HG03565 (cell line): ENCODE measurements around the gene HOXB4.

Experiments used
- ATAC-seq: cut with Tn5 transposase; IDR thresholded peaks from one replicate; pipeline ENCODE4 v1.9.1; 2021; ENCODE audit warnings: mild to moderate bottlenecking, moderate library complexity; ENCODE audit not compliant: unreplicated experiment

The HOXB4 gene

DNA sequence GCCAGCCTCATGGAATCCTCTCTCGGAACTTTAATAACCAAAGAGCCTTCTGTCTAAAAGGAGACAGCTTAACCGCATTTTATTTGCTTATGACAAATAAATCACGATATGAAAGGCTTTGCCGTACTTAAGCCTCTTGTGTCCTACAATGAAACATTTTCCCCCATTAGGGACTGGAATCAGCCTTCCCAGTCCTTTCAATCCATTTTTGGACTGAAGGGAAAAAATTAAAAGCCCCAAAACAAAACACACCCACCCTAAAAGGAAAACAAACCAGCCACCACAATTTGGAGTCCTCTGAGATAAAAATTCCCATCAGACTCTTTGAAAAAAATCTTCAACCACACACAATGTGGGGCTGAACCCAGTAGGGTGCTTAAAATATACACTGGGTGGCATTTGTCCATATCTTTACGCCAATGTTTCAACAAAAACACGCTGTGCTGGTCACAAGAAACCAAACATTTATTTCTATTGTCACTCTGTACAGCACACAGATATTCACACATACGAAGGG is 3.0 kb downstream of the HOXB4 start:
- no peak for ATAC-seq

DNA sequence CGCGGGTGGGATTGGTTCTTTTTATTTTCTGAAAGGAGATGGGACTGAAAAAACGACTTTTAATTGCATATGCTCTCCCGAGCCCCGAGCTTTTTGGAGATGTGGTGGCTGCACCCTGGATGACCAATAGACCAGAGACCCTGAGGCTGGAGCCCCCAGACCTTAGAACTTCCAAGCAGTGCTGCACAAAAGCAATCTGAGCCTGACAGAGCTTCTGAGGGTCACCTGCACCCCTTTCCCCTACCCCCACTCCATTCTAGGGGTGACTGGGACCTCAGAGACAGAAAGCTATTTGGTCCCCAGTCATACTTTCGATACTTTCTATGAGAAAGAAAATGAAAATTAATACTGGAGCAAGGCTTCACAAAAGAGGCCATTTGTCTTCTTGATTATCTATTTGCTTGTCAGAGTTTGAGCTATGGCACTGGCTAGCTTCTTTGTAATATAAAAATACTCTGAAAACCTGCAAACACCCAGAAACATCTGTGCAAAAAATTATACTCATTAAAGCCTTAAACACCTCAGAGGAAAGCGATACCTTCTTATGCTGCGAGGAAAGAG is 3.6 kb downstream of the HOXB4 start:
- ATAC-seq = no peak

DNA sequence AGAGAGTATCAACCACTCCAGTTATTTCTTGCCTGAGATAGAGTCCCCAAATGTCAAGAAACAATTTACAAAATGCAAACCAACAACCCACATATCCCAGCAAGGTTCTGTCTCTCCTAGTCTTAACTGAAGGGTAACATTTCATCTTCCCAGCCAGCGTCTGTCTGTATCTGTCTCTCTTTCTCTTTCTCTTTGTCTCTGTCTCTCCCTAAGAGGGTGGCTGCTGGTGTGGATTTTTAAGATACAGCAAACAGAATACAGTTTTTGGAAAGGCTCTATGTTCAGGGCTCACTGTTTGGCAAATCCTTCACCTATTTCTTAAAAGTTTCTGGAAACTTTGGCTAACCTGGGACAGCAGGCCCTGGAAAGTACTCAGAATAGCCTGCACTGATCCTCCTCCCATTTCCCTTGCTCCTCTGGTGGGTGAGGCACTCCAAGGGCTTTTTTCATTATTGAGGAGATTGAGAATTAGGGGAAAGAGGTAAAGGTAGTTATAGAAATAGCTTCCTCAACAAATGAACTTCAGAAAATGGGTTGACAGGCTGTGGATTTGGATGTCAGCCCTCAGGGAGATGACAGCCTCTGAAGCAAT is 6.2 kb downstream of the HOXB4 start:
- ATAC-seq = no peak

DNA sequence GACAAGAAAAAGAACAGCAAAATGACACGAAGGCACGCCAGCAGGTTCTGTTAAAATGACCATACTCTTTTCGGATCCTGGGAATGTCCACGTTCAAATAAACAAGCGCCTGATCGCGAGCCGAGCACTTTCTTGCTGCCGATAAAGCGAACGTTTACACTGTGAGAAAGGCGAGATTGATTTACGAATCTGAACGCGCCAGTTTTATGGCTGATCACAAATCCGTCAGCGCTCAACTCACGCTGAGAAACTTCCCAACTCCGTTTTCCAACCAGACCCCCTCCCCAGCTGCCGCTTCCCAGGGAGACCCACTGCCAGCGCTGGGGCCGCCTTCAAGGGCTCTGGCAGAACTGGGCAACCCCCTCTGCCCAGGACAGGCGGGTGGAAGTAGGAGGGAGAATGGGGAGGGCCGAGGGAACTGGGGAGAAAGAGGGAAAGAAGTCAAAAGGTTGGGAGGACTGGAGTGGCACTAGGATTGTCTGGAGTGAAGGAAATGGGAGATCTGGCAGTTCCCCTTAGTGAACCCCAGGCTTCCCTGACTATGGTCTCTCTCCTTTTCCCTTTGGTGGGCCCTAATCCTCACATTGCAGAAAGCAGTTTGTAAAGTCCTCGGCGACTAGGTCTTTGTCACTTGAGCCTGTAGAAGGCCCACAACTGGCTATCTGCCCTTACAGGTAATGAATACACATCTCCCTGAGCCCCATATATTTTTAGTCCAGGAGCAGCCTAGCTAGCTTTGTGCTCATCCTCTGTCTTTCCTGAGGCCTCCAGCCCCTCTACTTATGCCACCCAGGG is 6.9 kb downstream of the HOXB4 start:
- no peak for ATAC-seq

DNA sequence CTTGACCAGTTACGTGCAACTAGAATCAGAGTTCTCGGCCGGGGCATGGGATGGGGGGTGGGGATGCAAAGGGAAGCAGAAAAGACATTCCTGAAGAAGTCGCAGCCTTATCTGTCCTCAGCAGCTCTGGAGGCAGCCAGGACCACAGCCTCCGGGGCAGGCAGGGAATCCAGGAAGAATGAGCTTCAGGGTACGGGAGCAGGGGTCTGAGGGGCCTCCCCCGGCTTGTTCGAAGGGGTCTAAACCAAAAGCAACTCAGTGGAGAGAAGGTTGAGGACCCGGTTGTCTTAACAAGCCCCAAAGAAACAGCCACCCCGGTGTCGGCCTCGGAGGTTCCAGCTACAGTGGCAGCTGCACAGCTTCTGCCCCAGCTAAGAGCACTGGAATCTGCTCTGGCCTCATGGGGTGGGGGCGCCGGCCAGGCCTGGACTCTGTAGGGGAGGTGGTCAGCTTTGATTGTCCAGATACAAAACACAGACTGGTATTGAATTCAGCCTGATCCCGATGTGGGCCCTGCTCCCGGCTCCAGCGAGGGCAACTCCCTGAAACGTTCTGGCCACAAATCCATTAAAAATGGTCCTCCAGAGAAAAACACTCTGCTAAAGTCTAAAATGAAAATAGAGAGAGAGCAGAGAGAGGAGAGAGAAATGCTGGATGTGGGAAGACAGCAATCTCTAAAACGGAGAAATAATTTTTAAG is 7.7 kb downstream of the HOXB4 start:
- no peak for ATAC-seq

DNA sequence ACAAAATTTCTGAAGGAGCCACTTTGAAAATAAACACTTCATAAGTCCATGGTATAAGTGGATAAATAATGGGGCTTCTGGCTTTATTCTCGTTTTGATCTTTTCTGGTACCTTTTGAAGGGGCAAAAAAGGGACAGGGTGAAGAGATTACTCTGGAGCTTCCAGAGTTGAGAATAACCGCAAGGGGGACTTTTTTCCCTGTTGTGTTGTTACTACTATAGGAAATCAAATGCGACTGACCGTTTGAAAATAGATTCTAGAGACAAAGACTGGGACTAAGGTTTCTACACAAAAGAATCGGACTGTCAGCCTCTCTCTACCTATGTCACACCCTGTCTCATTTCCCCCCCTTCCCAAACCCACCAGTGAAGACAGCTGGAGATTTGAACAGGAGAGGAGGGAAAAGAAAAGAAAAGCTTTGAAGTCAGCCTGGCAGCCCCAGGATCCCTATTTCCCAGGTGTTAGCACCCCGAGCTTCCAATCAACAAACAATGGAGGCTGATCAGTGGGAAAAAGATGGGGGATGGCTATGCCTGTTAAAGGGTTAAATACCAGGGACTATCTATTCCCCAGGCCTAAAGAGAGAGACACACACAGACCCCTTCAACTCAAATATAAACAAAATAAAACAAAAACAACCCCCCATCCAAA is 8.4 kb downstream of the HOXB4 start:
- ATAC-seq = no peak

DNA sequence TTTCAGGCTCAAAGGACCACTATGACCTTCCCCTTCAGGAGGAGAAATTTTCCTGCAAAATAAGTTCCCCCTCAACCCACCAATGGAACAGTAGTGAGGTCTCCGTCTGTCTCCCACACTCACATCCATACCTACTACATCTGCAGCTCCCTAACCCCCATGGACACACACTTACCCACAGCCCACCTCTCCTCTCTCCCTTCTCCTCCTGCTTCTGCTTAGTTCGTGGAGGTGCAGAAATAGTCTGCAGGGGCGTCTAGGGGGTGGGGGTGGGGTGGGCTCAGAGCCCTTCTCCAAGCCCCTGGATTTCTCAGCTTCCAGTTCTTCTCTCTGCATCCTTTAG is 8.9 kb downstream of the HOXB4 start:
- no peak for ATAC-seq

DNA sequence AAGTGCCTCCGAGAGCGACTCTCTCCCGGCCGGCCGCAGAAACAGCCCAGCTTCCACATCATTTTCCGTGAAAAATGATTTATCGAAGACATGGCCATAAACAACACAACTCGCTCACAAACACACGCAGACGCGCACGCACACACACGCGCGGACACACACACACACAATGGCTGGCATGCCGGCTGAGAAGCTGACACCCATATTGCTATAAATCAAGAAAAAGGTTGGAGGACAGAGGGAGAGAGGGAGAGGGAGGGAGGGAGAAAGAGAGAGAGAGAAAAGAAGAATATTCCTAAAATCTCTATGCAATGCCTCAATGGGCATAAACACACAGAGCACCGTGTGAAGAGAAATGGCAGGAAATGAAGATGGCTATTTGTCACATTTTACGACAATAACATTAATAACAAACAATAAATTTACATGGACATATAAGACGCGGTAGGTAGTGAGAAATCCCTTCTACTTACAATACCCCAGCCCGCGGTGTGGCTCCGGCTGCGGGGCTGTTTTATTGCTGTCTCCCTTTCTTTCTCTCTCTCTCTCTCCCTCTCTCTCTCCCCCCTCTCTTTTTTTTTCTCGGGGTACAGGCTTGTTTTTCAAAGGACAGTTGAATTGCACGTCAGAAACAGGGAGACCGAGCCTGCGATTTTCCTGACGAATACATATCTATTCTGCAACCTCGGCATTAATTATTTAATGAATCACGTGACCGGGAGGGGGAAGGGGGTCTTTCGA is 9.5 kb downstream of the HOXB4 start:
- ATAC-seq = no peak

DNA sequence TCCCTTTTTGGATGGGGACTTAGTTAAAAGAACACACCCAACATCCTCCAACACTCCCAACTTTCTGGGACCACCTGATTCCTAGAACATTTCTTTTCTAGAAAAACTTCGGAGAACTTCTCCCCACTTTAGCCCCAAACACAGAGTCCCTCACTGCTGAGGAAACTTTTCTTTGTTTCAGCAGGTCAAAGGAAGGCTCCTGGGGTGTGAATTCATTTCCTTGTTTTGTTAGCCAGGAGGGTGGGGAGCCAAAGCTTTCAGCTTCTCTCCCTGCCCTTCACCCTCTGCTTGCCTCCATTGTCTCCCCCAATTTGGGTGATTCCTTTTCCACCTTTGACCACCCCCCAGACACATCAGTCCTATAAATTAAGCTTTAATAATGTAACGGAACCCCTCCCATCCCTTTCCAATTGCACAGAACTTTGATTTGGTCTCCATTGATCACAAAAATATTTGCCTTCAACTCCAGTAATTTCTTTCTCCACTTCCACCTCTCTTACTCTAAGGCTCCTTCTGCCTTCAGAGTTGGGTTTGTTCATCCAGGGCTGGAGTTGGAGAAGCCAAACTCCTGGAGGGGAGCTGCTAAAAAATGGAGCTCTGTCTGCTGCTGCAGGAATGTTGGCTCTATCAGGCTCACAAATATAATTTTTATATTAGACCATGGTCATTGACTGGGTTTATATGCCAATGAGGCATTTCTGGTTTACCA is 10.3 kb downstream of the HOXB4 start:
- no peak for ATAC-seq

DNA sequence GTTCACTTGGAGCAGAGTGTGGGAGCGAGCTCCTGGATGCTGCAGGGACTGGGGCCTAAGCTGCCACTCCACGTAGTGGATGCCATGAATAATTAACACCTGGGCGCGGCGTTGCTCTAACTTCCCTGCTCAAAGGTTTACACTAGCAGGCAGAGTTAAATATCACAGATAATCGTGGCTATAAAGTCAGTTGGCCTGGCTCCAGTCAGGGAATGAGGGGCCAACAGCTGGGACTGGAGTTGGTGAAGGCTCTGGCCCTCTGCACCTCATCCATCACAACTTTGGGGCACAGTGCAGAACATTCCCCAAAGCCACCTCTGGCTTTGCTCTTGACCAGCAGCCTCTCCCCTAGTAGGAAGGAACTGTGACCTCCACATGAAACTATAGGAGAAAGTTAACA is 10.9 kb downstream of the HOXB4 start:
- ATAC-seq = no peak

DNA sequence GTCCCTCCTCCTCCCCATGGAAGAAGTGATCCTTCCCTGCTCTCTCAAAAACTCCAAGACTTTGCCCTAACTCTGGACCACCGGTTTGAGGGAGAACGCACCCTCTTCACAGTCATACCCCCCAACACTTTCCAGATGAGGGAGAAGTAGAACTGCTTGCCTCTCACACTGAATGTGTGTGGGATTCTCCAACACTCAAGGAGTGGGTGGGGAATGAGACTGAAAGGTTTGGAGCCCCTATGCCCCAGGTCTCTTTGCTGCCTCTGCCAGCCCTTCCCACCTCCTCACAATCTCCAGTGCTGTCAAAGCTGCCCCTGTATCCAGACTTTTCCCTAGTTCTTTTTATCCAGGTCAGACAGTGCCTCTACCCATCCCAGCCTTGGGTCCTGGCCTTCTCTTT is 11.4 kb downstream of the HOXB4 start:
- ATAC-seq = no peak

DNA sequence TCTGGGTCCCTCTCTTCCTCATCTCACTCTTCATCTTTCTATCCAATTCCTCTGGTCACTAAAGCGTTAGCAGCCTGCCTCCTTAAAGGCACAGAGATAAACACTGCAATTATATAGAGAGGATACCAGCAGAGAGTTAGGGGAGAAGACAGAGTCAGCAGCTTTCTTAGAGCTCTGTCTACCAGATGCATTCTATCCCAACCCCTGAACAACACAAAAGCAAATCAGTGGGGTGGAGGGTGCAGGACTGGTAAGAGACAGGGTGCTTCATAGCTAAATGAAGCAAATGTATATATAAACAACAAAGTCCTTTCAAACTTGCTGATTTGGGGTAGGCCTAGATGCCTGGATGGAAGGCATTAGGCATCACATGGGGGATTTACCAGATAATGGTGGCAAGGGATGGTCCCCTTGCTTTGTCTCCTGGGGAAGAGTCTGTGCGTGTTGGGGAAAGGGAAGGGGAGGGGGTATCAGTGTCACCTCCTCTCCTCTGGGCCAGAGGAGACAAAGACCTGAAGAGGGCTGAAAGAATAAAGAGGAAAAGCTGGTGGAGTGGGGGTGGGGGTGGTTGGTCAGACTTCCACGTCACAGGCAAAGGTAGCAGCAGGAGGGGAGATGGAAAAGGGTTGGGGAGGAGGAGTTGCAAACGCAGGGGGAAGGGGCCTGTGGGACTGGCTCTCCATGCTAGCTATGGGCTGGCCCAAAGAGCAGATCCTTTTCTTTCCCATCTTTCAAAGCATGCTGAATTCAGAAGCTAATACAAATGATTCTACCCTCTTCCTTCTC is 12.0 kb downstream of the HOXB4 start:
- no peak for ATAC-seq

DNA sequence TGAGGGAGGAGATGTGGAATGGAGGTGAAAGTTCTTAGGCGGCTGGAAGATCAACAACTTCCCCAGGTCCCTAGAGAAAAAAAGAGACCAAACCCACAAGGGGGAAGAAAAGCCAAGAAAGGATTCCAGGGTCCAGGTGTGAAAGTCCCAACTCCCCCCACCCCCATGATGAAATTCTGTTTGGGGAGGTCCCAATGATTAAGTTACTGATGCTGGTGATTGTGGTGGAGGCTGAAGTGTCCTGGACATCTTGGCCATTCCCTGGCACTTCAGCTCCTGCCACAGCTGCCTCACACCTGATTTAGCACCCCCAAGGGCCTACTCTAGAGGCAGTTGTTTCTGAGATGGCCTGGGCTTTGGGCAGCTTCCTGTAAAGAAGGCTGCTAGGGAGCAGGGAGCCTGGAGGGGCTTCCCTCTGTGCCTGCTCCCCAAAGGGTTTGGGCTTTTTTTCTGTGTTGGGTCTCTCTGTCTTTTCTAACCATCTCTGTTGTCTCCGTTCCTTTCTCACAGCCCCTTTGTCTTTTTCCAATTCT is 13.1 kb downstream of the HOXB4 start:
- no peak for ATAC-seq

DNA sequence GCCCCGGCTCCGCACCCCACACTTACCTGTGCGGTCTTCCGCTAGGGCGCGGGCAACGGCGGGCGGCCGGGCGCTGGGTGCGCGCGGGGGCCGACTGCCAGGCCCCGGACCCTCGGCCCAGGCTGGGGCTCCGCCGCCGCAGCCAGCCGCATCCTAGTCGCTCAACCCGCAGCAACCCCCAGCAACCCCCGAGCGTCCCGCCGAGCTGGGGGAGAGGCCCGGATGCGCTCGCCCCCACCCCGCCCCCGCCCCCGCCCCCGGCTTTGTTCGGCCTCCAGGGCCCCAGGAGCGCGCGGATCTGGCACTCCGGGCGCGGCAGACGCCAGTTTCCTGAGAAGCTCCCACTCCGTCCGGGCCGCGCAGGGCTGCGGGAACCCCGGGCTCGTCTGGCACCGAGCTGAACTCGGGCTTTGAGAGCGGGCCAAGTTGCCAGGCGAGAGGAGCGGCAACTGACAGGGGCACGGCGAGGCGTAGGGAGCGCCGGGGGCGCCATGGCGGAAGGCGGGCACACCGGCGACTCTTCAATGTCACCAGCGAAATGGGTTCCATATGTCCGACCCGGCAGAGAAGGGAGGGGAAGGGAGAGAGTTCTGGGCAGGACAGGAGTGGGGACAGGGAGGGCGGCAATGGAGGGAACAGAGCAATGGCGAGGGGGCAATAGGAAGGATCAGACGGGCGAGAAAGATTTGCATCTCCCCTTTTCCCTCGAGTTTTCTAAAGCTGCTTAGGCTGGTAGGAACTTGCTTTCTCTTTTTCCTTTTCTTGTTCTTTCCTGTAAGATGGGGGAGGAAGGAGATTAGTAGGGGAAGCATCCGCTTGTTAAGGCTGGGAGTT is 13.7 kb downstream of the HOXB4 start:
- ATAC-seq = no peak

DNA sequence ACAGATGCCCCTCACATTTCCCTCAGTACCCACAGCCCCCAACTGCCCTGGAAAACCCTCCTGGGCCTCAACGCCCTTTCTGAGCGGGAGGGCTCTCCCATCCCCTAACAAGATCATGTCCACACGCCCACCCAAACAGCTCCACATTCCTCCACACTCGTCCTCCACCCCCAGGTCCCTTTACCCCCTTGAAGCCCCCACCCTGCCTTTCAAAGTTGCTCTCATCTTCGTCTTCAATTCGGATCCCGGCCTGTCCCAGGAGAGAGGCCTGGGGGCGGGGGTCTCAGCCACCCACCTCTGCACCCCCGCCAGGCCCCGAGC is 14.3 kb downstream of the HOXB4 start:
- no peak for ATAC-seq

DNA sequence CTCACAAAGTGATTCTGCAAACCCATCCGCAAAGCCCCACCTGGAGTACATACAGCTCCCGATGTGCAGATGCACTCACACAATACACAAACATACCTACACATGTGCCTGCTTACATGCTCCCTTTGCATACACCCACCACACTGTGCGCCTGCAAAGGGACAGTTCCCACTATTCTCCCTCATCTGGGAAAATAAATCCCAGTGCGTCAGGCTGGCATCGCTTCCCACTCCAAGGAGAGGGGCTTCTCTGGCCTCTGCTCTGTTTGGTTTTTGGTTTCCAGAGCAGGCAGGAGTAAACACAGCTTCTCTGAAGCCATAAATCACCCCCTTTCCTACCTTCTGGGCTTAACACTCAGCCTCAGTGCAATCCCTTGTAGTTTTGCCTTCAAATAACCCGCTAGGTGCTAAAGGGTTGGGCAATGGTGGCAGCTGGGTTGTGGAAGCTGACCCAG is 14.7 kb downstream of the HOXB4 start:
- ATAC-seq = no peak

DNA sequence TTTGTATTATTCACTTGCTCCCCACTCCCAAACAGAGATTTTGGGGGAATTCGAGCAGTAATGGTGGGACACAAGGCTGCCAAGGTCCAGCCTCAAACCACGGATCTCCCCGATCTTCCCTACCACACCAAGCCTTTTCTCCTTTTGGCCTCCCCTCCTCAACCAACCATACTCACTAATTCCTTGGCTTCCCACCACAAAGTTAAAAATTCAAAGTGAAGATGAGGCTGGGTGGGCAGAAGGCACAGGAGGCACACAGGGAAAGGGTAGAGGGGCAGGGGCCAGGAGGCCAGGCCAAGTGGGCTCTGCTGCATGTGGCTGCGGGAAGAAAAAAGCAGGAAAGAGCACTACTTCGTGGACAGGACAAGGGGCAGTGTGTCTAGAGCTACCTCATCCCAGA is 15.2 kb downstream of the HOXB4 start:
- ATAC-seq = no peak
